HG03135 (cell line): ENCODE data around the gene ATG2A.
"Not testable (repeated sequence)": the region's sequence is repeated elsewhere in the genome, so short reads cannot be mapped to it uniquely, and the experiment has no call there.

Experiments used
- ATAC-seq: cut with Tn5 transposase; IDR thresholded peaks from one replicate; pipeline ENCODE4 v1.9.1; 2021; ENCODE audit warnings: mild to moderate bottlenecking, moderate library complexity; ENCODE audit not compliant: unreplicated experiment

Gene ATG2A

GRCh38 chr11:64857485-64857884 is 59.5 kb downstream of the ATG2A start:
- no peak for ATAC-seq

GRCh38 chr11:64856382-64857227 is 60.4 kb downstream of the ATG2A start:
- no peak for ATAC-seq

GRCh38 chr11:64855596-64856304 is 61.3 kb downstream of the ATG2A start:
- no peak for ATAC-seq

GRCh38 chr11:64854534-64855502 is 62.2 kb downstream of the ATG2A start:
- ATAC-seq = no peak

GRCh38 chr11:64854157-64854533 is 62.9 kb downstream of the ATG2A start:
- ATAC-seq = no peak

- ATAC-seq = no peak
These were observed 63.3 kb downstream of the ATG2A start for GRCh38 chr11:64853709-64854108.

GRCh38 chr11:64852804-64853509 is 64.1 kb downstream of the ATG2A start:
- no peak for ATAC-seq

- ATAC-seq = peak; percentile 10
These were observed 65.1 kb downstream of the ATG2A start for GRCh38 chr11:64851831-64852351.

GRCh38 chr11:64850979-64851567 is 65.9 kb downstream of the ATG2A start:
- ATAC-seq = peak; percentile 53

GRCh38 chr11:64849598-64850356 is 67.2 kb downstream of the ATG2A start:
- no peak for ATAC-seq

GRCh38 chr11:64848826-64849597 is 68.0 kb downstream of the ATG2A start:
- ATAC-seq = no peak

- ATAC-seq = no peak
These were observed 68.7 kb downstream of the ATG2A start for GRCh38 chr11:64848214-64848825.

GRCh38 chr11:64846998-64847666 is 69.9 kb downstream of the ATG2A start:
- ATAC-seq = no peak

GRCh38 chr11:64845776-64846129 is 71.3 kb downstream of the ATG2A start:
- not testable (repeated sequence) for ATAC-seq

- no peak for ATAC-seq
These were observed 71.8 kb downstream of the ATG2A start for GRCh38 chr11:64845129-64845775.
